K562 (cell line): ENCODE data around the gene PLK1. TPM values are rescaled to one million over a fixed set of nuclear protein-coding genes. Genes with fewer than 3 reads are reported as not detected.
A peak's percentile ranks its signal among the peaks of the same experiment; 100 is the strongest.

Experiments used
- FIP1L1 ChIP-seq: fragments of 200-400 bp; formaldehyde crosslinking; IDR thresholded peaks from 2 replicates; pipeline ENCODE4 v1.6.1; 2018; ENCODE audit warnings: mild to moderate bottlenecking, low read depth, low read length; ENCODE audit not compliant: poor library complexity, severe bottlenecking
- HCFC1 ChIP-seq: IDR thresholded peaks from 2 replicates; pipeline ENCODE4 v1.6.1; 2012; ENCODE audit warnings: low read depth, low read length, improper control_type of control experiment
- ILF3 ChIP-seq: fragments of 450-650 bp; IDR thresholded peaks from 2 replicates; pipeline ENCODE4 v1.6.1; 2018; ENCODE audit warnings: antibody characterized with exemption, mild to moderate bottlenecking, moderate library complexity, borderline replicate concordance
- MAFG ChIP-seq: fragments of 450-650 bp; conservative IDR thresholded peaks from 2 replicates; pipeline ENCODE4 v1.6.1; 2016; ENCODE audit warnings: missing genetic modification characterization, missing compliant biosample characterization
- NKRF ChIP-seq: fragments of 450-650 bp; IDR thresholded peaks from 2 replicates; pipeline ENCODE4 v1.6.1; 2016; ENCODE audit warnings: borderline replicate concordance
- POLR2AphosphoS5 ChIP-seq: IDR thresholded peaks from 2 replicates; pipeline ENCODE4 v1.6.1; 2011; ENCODE audit warnings: mild to moderate bottlenecking, low read depth, low read length, moderate library complexity; ENCODE audit not compliant: control insufficient read depth, insufficient read depth
- POLR2G ChIP-seq: fragments of 200-400 bp; formaldehyde crosslinking; IDR thresholded peaks from 2 replicates; pipeline ENCODE4 v1.6.1; 2017; ENCODE audit warnings: low read depth, mild to moderate bottlenecking, antibody characterized with exemption, low read length, moderate library complexity
- RERE ChIP-seq: sonication (generic); formaldehyde crosslinking; IDR thresholded peaks from 2 replicates; pipeline ENCODE4 v1.8.0; 2023; ENCODE audit warnings: missing genetic modification reagents, mild to moderate bottlenecking, borderline replicate concordance
- RFX7 ChIP-seq: fragments of 250-450 bp; sonication (Bioruptor Pico); IDR thresholded peaks from 2 replicates; pipeline ENCODE4 v1.5.1; 2021; ENCODE audit warnings: mild to moderate bottlenecking
- TBL1XR1 ChIP-seq, 2 experiments: IDR thresholded peaks; 2 replicates each; pipeline ENCODE4 v1.6.1; 2012; ENCODE audit warnings: improper control_type of control experiment in 2 of 2, low read length in 2 of 2, mild to moderate bottlenecking in 1 of 2
- ZKSCAN1 ChIP-seq: fragments of 150-350 bp; IDR thresholded peaks from 2 replicates; pipeline ENCODE4 v1.6.1; 2016; ENCODE audit warnings: low read depth, low read length
- ZNF224 ChIP-seq: sonication (generic); formaldehyde crosslinking; IDR thresholded peaks from 2 replicates; pipeline ENCODE4 v1.8.0; 2022; ENCODE audit warnings: mild to moderate bottlenecking, missing genetic modification reagents
- ZNF280B ChIP-seq: fragments of 250-450 bp; sonication (Bioruptor Pico); IDR thresholded peaks from 2 replicates; pipeline ENCODE4 v1.5.1; 2021; ENCODE audit warnings: mild to moderate bottlenecking
- ZNF431 ChIP-seq: sonication (generic); formaldehyde crosslinking; IDR thresholded peaks from 2 replicates; pipeline ENCODE4 v1.8.0; 2022; ENCODE audit warnings: mild to moderate bottlenecking, missing genetic modification reagents
- ZNF76 ChIP-seq: fragments of 250-450 bp; sonication (Bioruptor Pico); IDR thresholded peaks from 2 replicates; pipeline ENCODE4 v1.4.0; 2020; ENCODE audit warnings: mild to moderate bottlenecking, moderate library complexity, borderline replicate concordance
- polyA plus RNA-seq, 8 experiments: library from polyadenylated mRNA; depleted of rRNA in 4 of 8; stranded (reverse) in 5 of 8; unstranded in 3 of 8; fragments of >200 nt; fragmentation: Nextera tagmentation in 2 of 8; fragmentation: Illumina TruSeq in 1 of 8; extraction: Ambion mirVana in 2 of 8; extraction: Trizol in 1 of 8; gene quantifications; 2 replicates each; pipeline versions ENCODE4 v1.2.1 to v1.2.3, GENCODE V29; 2011 to 2014; ENCODE audit warnings: inconsistent platforms in 1 of 8, missing spikeins in 1 of 8
- total RNA-seq, 7 experiments: library from RNA; depleted of rRNA in 6 of 7; stranded (reverse); fragments of >200 nt in 6 of 7; fragmentation: Illumina TruSeq in 2 of 7; extraction: Trizol in 2 of 7; gene quantifications; 2 replicates each; pipeline versions ENCODE4 v1.2.1 to v1.2.3, GENCODE V29; 2011 to 2021; ENCODE audit warnings: low replicate concordance in 1 of 7
- TF ChIP-seq, protein P1 (sequence below): fragments of 450-650 bp; formaldehyde crosslinking; IDR thresholded peaks from 2 replicates; pipeline ENCODE4 v1.4.0; 2020; ENCODE audit warnings: mild to moderate bottlenecking, moderate library complexity

PLK1 gene
- total and polyA plus RNA-seq, 9 of the 15 experiments (the other 6 are each of a cell fraction or from before 2014, with no cell fraction given) = 13.6 to 212 (median 45.5) TPM

- no peak for TF ChIP-seq ZNF280B (CRISPR knock-in tag)
- peak; percentile 87; the same call in 1 of the 2 replicates for TF ChIP-seq ZKSCAN1
- no peak for TF ChIP-seq NKRF
- TF ChIP-seq RERE (CRISPR knock-in tag) = no peak
- no peak for TF ChIP-seq HCFC1
- TF ChIP-seq ILF3 = no peak
- no peak for TF ChIP-seq ZNF76 (CRISPR knock-in tag)
- TF ChIP-seq RFX7 (CRISPR knock-in tag) = no peak
- no peak for TF ChIP-seq ZNF224
- TF ChIP-seq POLR2AphosphoS5 = 0 out of 2 replicates have a peak, but pooled peaks have one; percentile 4
- peak; percentile 41 for TF ChIP-seq FIP1L1
- no peak for TF ChIP-seq ZNF431 (CRISPR knock-in tag)
- TF ChIP-seq, protein P1, sequence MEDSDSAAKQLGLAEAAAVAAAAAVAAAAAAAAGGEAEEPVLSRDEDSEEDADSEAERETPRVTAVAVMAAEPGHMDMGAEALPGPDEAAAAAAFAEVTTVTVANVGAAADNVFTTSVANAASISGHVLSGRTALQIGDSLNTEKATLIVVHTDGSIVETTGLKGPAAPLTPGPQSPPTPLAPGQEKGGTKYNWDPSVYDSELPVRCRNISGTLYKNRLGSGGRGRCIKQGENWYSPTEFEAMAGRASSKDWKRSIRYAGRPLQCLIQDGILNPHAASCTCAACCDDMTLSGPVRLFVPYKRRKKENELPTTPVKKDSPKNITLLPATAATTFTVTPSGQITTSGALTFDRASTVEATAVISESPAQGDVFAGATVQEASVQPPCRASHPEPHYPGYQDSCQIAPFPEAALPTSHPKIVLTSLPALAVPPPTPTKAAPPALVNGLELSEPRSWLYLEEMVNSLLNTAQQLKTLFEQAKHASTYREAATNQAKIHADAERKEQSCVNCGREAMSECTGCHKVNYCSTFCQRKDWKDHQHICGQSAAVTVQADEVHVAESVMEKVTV (CRISPR knock-in tag) = no peak
- TF ChIP-seq POLR2G = peak; percentile 73
- no peak for TF ChIP-seq TBL1XR1 (IDR thresholded peaks at IDR 0.05; ENCODE audit: low read length in 2 of 2)
- no peak for TF ChIP-seq MAFG (tag)
Measured at GRCh38 chr16:23690771-23691482, 12.2 kb downstream of the PLK1 start (continued).
